ENCODE measurements around the gene TRERF1. TPM values are rescaled to one million over a fixed set of nuclear protein-coding genes. Genes with fewer than 3 reads are reported as not detected.

Gene TRERF1
- total and polyA plus RNA-seq, 2 experiments from 2014 or later = 11.2 to 20.6 TPM

GRCh38 chr6:42471142-42471541 is 19.4 kb upstream of the TRERF1 start:
- H4K20me1 ChIP-seq (replicated peaks; ENCODE audit: insufficient read depth) = no peaks in the 10 kb centered on the region
- no peak overlapping the region for H3K4me2 ChIP-seq
- H3K27me3 ChIP-seq (ENCODE audit: insufficient read depth) = no peaks in the 10 kb centered on the region
- TF ChIP-seq ZNF114 (CRISPR knock-in tag; IDR thresholded peaks at IDR 0.05) (no peak), ETS1 (IDR thresholded peaks at IDR 0.05) (no peak), ZNF331 (CRISPR knock-in tag; IDR thresholded peaks at IDR 0.05; ENCODE audit: low read depth) (no peak), ZNF462 (CRISPR knock-in tag; IDR thresholded peaks at IDR 0.05) (no peak), CTCF (conservative IDR thresholded peaks at IDR 0.05; ENCODE audit: low read depth in 2 of 2) (no peak)
- H3K27ac Mint-ChIP-seq = no peak overlapping the region
- no peak for ATAC-seq
- H3K79me2 ChIP-seq (replicated peaks; ENCODE audit: insufficient read depth) = no peaks in the 10 kb centered on the region
- H3K4me1 Mint-ChIP-seq = peaks cover 8% of the 10 kb centered on the region
- H3K36me3 ChIP-seq (ENCODE audit: insufficient read depth) = no peaks in the 10 kb centered on the region
- no peaks in the 10 kb centered on the region for H3K9me2 ChIP-seq (ENCODE audit: insufficient read depth)
- H3K27ac ChIP-seq (ENCODE audit: low read depth) = no peak overlapping the region
- peaks cover 13% of the 10 kb centered on the region for H3K36me3 Mint-ChIP-seq (ENCODE audit: low read depth)
- no peaks in the 10 kb centered on the region; the same call in 1 of the 2 replicates for H3K4me1 ChIP-seq (ENCODE audit: insufficient read depth)
- H2AFZ ChIP-seq = no peak overlapping the region
- no peak for DNase-seq (ENCODE audit: low spot score)
- H3K4me3 Mint-ChIP-seq = no peak overlapping the region
- H3K27me3 Mint-ChIP-seq (ENCODE audit: insufficient read depth, low read depth, poor library complexity) = peaks cover 7% of the 10 kb centered on the region
- H3F3A ChIP-seq (replicated peaks; ENCODE audit: low read depth) = no peaks in the 10 kb centered on the region
- H3K4me3 ChIP-seq = no peak overlapping the region
- H3K9me3 Mint-ChIP-seq = peaks cover 23% of the 10 kb centered on the region

Data from GM23338 (cell line).